ENCODE data around the gene VIM.

DNA sequence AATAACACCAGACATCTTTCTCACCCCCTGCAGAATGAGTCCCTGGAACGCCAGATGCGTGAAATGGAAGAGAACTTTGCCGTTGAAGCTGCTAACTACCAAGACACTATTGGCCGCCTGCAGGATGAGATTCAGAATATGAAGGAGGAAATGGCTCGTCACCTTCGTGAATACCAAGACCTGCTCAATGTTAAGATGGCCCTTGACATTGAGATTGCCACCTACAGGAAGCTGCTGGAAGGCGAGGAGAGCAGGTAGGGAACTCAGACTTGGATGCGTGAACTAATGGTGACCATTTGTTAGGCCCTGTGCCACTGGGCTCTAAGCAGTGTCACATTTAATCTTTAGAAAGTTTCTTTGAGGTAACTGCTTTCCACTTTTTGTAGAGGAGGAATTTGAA lies 7.1 kb downstream of the VIM start:
- TF ChIP-seq, protein P1, sequence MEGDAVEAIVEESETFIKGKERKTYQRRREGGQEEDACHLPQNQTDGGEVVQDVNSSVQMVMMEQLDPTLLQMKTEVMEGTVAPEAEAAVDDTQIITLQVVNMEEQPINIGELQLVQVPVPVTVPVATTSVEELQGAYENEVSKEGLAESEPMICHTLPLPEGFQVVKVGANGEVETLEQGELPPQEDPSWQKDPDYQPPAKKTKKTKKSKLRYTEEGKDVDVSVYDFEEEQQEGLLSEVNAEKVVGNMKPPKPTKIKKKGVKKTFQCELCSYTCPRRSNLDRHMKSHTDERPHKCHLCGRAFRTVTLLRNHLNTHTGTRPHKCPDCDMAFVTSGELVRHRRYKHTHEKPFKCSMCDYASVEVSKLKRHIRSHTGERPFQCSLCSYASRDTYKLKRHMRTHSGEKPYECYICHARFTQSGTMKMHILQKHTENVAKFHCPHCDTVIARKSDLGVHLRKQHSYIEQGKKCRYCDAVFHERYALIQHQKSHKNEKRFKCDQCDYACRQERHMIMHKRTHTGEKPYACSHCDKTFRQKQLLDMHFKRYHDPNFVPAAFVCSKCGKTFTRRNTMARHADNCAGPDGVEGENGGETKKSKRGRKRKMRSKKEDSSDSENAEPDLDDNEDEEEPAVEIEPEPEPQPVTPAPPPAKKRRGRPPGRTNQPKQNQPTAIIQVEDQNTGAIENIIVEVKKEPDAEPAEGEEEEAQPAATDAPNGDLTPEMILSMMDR (IDR thresholded peaks at IDR 0.05) = no peak
- no peak for TF ChIP-seq POLR2AphosphoS5 (IDR thresholded peaks at IDR 0.05)
